Activated naive CD8-positive, alpha-beta T cell treated with anti-CD3 and anti-CD28 coated beads, Interleukin-2, amount 10 ng/mL, durations not matched to agents 7 days and 5 days (primary cell): Measurements from ENCODE around the gene REM1. TPM values are rescaled to one million over a fixed set of nuclear protein-coding genes. Genes with fewer than 3 reads are reported as not detected.
"Not testable (repeated sequence)": the region's sequence is repeated elsewhere in the genome, so short reads cannot be mapped to it uniquely, and the experiment has no call there.

Experiments used
- ATAC-seq: fragments of 150-1000 bp; cut with Tn5 transposase; one replicate; pipeline ENCODE4 v1.10.0; 2021; ENCODE audit warnings: low read depth, moderate library complexity
- POLR2A ChIA-PET: fragments of 350-600 bp; sonication (Branson Sonifier 250); formaldehyde crosslinking; loops from one replicate; lab custom pipeline; 2021; ENCODE audit warnings: antibody characterized with exemption; lab: Charles Lee
- DNase-seq: peaks from one replicate; pipeline ENCODE4 v3.0.0; 2021
- H3K27ac Mint-ChIP-seq: one replicate; pipeline ENCODE4 v1.8.0; 2022; ENCODE audit warnings: mild to moderate bottlenecking, mixed read lengths
- H3K27me3 Mint-ChIP-seq: one replicate; pipeline ENCODE4 v1.8.0; 2022; ENCODE audit warnings: mild to moderate bottlenecking, moderate library complexity, mixed read lengths
- H3K36me3 Mint-ChIP-seq: one replicate; pipeline ENCODE4 v1.8.0; 2021; ENCODE audit warnings: mild to moderate bottlenecking, mixed read lengths
- H3K4me1 Mint-ChIP-seq: one replicate; pipeline ENCODE4 v1.8.0; 2021; ENCODE audit warnings: mixed read lengths
- H3K4me3 Mint-ChIP-seq: one replicate; pipeline ENCODE4 v1.8.0; 2022; ENCODE audit warnings: mild to moderate bottlenecking, moderate library complexity, mixed read lengths
- H3K9me3 Mint-ChIP-seq: one replicate; pipeline ENCODE4 v1.8.0; 2021; ENCODE audit warnings: mixed read lengths
- total RNA-seq, 2 experiments: library from RNA; stranded (reverse); gene quantifications; one replicate each; pipeline ENCODE4 v1.2.3, GENCODE V29; 2021

REM1 gene, protein sequence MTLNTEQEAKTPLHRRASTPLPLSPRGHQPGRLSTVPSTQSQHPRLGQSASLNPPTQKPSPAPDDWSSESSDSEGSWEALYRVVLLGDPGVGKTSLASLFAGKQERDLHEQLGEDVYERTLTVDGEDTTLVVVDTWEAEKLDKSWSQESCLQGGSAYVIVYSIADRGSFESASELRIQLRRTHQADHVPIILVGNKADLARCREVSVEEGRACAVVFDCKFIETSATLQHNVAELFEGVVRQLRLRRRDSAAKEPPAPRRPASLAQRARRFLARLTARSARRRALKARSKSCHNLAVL
- not detected for total RNA-seq

DNA sequence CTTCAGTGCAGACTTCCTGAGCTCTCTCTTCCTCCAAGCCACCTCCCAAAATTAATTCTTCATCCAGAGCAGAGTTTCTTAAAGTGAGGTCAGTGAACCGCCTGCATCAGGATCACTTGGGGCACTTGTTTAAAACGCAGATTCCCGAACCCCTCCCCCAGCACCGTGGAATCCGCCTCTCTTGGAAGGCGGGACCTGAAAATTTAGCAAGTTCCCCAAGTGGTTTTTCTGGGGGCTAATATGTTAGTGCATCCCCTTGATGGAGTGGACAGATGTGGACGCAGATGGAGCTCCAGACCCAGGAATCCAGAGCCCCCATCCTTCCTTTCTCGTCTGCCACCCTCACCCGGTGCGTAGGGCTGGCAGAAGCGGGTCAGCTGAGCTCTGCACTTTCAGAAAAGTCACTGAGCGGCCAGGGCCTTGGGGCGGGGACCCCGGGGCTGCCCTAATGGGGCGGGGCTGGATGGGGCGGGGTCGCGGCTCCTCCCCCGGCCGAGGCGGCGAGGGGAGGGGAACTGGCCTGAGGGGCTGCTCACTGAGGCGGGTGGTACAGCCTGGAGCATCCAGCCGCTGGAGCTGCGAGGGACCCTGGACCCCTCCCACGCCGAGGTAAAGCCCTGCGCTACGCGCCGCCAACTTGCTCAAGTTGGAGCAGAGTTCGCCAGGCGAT, at the start of gene REM1, which contains the start of gene DEFB124:
Gene REM1 (plus strand): TSS at position 531 of the 670 bp plus-strand sequence. CDS start 1,158 bp downstream, outside the sequence.
Gene DEFB124 (minus strand): TSS at position 370 of the 670 bp plus-strand sequence. CDS start 2,114 bp downstream, outside the sequence.
- Mint-ChIP-seq H3K9me3 (peaks cover 2% of the 10 kb centered on the region), H3K27me3 (peaks cover 39% of the 10 kb centered on the region), H3K4me3 (no peak within 1 kb of the TSS), H3K36me3 (peaks cover 2% of the 10 kb centered on the region), H3K4me1 (peaks cover 3% of the 10 kb centered on the region), H3K27ac (no peak within 1 kb of the TSS)
- POLR2A ChIA-PET, result no interaction called here
- ATAC-seq (no peak), DNase-seq (no peak)

DNA sequence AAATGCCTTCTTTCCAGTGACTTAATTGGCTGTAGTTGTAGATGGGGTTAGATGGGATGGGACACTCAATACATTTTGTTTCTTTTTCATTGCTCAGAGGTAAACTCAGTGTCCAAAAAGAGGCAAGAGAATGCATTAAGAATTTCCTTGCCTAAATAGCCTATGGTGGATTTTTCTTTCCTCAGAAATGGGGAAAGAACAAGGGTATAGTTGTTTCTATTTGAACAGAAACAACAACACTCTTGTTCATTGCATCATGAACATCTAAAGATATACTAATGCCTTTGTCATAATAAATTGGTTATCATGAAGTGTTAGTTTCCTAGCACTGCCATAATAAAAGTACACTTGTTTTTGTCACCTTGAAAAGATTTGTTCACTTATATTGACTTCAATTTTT, 49.3 kb upstream of the REM1 start:
- H3K4me1 Mint-ChIP-seq, result no peaks in the 10 kb centered on the region
- ATAC-seq (no peak), DNase-seq (no peak)
- peaks cover 5% of the 10 kb centered on the region for H3K27me3 Mint-ChIP-seq
- H3K9me3 Mint-ChIP-seq, result no peaks in the 10 kb centered on the region
- no peak overlapping the region for H3K27ac Mint-ChIP-seq
- H3K4me3 Mint-ChIP-seq, result no peak overlapping the region
- POLR2A ChIA-PET, result no interaction called here
- no peaks in the 10 kb centered on the region for H3K36me3 Mint-ChIP-seq

DNA sequence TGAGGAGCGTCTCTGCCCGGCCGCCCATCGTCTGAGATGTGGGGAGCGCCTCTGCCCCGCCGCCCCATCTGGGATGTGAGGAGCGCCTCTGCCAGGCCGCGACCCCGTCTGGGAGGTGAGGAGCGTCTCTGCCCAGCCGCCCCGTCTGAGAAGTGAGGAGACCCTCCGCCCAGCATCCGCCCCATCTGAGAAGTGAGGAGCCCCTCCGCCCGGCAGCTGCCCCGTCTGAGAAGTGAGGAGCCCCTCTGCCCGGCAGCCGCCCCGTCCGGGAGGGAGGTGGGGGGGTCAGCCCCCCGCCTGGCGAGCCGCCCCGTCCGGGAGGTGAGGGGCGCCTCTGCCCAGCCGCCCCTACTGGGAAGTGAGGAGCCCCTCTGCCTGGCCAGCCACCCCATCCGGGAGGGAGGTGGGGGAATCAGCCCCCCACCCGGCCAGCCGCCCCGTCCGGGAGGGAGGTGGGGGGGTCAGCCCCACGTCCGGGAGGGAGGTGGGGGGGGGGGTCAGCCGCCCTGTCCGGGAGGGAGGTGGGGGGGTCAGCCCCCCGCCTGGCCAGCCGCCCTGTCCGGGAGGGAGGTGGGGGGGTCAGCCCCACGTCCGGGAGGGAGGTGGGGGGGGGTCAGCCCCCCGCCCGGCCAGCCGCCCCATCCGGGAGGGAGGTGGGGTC, 48.1 kb upstream of the REM1 start:
- H3K27me3 Mint-ChIP-seq, H3K4me3 Mint-ChIP-seq, H3K36me3 Mint-ChIP-seq, DNase-seq, H3K27ac Mint-ChIP-seq, POLR2A ChIA-PET, H3K9me3 Mint-ChIP-seq, ATAC-seq, H3K4me1 Mint-ChIP-seq: not testable (repeated sequence)

DNA sequence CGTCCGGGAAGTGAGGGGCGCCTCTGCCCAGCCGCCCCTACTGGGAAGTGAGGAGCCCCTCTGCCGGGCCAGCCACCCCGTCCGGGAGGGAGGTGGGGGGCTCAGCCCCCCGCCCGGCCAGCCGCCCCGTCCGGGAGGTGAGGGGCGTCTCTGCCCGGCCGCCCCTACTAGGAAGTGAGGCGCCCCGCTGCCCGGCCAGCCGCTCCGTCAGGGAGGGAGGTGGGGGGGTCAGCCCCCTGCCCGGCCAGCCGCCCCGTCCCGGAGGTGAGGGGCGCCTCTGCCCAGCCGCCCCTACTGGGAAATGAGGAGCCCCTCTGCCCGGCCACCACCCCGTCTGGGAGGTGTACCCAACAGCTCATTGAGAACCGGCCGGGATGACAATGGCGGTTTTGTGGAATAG, 47.5 kb upstream of the REM1 start:
- H3K4me1 Mint-ChIP-seq, DNase-seq, H3K27ac Mint-ChIP-seq, ATAC-seq, H3K4me3 Mint-ChIP-seq, H3K36me3 Mint-ChIP-seq, POLR2A ChIA-PET, H3K27me3 Mint-ChIP-seq, H3K9me3 Mint-ChIP-seq: not testable (repeated sequence)

DNA sequence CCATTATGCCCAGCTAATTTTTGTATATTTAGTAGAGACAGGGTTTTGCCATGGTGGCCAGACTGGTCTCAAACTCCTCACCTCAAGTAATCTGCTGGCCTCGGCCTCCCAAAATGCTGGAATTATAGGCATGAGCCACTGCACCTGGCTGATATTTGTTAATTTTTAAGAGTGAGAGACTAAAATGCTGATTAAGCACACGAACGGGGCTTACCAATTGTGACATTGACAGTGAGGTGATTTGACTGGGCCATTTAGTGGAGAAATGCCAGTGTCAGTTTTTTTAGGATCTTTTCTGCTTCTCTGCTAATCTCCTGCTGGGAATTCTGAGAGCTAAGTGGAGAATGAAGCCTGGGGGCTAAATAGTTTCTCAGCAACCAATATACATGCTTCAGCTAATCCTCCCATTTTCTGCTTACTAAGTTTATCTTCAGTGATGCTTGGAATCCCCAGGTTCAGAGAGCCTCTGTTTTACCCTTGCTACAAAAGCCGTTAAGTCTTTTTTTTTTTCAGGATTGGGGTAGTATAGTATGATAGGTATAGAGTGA, 44.4 kb upstream of the REM1 start:
- Mint-ChIP-seq H3K27me3 (peaks cover 7% of the 10 kb centered on the region), H3K4me3 (no peak overlapping the region), H3K9me3 (no peaks in the 10 kb centered on the region), H3K4me1 (no peaks in the 10 kb centered on the region), H3K27ac (no peak overlapping the region), H3K36me3 (no peaks in the 10 kb centered on the region)
- POLR2A ChIA-PET, result no interaction called here
- ATAC-seq (no peak), DNase-seq (no peak)

DNA sequence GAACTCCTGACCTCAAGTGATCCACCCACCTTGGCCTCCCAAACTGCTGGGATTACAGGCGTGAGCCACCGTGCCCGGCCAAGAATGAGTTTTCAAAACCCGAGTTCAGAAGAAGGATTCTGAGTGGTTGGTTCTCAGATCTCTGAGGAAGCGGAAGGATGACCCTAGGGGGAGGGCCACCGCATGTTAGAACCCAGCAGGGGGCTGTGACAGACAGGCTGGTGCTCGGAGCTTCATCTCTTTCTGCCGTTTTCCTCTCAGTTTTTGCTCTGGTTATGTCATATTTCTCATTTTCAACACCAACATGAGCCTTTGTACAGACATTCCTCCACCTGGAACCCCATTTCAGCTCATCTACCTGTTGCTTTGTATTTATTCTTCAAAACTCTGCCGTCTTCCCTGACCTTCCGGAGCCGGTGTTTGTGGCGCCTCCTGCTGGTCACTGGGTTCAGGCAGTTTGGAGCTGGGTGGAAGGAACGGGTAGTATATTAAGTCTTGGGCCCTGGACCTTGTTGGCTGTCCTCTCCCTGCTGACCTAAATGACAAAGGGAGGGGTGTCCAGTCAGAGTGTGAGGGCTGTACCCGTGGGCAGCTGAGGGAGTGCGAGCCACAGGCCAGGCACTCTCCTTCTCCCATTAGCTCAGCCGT, 35.0 kb upstream of the REM1 start, which contains the start of gene DEFB123:
Gene DEFB123 (plus strand): TSS at position 621 of the 648 bp plus-strand sequence. CDS start 67 bp downstream, outside the sequence.
- Mint-ChIP-seq H3K4me3 (no peak within 1 kb of the TSS), H3K27me3 (peaks cover 5% of the 10 kb centered on the region), H3K9me3 (no peaks in the 10 kb centered on the region), H3K36me3 (no peaks in the 10 kb centered on the region), H3K27ac (no peak within 1 kb of the TSS), H3K4me1 (no peaks in the 10 kb centered on the region)
- DNase-seq, result no peak
- ATAC-seq, result no peak
- POLR2A ChIA-PET, result no interaction called here

DNA sequence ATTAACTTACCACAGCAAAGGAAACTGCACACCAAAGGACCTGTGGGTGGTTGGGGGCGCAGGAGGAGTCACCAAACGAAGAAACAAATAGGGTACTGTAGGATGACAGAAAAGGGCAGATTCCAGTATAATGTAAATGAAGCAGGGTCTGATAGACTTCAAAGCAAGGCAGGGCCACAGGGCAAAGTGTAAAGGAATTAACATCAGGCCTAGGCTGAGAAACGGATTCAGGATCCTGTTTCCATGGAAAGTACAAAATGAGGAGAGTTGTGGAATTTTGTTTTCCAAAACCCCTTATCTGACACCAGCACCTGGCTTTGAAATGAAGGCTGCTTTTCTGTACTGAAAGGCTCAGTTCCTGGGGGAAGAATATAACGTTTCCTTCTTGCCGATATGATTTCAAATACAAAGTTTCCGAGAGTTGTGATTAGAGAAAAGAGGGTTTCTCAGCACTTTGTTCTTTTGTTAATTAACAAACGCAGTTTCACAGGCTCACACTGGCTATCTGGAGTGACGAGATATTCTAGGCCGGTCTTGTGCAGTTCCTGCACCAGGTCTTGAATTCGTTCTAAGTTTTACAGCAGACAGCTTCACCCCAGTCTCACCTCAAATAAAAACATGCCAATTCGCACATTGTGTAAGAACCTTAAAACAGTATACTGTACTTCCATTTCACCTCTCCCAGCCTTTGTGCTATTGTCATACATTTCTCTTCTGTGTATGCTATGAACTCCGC, 28.8 kb upstream of the REM1 start:
- ATAC-seq, result no peak
- no peaks in the 10 kb centered on the region for H3K9me3 Mint-ChIP-seq
- no peak overlapping the region for H3K27ac Mint-ChIP-seq
- no peaks in the 10 kb centered on the region for H3K36me3 Mint-ChIP-seq
- H3K4me1 Mint-ChIP-seq, result no peaks in the 10 kb centered on the region
- no peak for DNase-seq
- H3K27me3 Mint-ChIP-seq, result peaks cover 3% of the 10 kb centered on the region
- no peak overlapping the region for H3K4me3 Mint-ChIP-seq
- POLR2A ChIA-PET, result no interaction called here

DNA sequence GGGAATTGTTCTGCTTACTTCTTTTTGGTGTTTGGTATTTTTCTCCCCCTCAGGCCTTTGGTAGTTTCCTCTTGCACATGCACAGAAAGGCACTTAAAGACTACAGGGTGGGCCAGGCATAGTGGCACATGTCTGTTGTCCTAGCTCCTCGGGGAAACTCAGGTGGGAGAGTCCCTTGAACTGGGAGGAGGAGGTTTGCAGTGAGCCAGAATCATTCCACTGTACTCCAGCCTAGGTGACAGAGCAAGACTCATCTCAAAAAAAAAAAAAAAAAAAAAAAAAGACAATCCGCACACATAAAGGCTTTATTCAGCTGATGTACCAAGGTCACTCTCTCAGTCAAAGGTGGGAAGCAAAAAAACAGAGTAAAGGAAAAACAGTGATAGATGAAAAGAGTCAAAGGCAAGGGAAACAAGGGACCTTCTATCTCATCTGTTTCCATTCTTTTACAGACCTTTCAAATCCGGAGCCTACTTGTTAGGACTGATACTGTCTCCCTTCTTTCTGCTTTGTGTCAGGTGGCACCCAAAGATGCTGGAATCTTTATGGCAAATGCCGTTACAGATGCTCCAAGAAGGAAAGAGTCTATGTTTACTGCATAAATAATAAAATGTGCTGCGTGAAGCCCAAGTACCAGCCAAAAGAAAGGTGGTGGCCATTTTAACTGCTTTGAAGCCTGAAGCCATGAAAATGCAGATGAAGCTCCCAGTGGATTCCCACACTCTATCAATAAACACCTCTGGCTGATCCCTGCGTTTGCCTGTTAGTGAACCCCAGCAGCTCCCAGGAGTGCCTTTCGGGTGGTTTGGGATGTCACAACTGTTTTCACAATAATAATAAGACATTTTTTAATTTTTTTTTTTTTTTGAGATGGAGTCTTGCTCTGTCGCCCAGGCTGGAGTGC, 25.3 kb upstream of the REM1 start:
- H3K4me3 Mint-ChIP-seq, result no peak overlapping the region
- H3K4me1 Mint-ChIP-seq, result no peaks in the 10 kb centered on the region
- ATAC-seq (no peak), DNase-seq (no peak)
- POLR2A ChIA-PET, result no interaction called here
- H3K27me3 Mint-ChIP-seq, result peaks cover 5% of the 10 kb centered on the region
- H3K27ac Mint-ChIP-seq, result no peak overlapping the region
- H3K9me3 Mint-ChIP-seq, result no peaks in the 10 kb centered on the region
- no peaks in the 10 kb centered on the region for H3K36me3 Mint-ChIP-seq

DNA sequence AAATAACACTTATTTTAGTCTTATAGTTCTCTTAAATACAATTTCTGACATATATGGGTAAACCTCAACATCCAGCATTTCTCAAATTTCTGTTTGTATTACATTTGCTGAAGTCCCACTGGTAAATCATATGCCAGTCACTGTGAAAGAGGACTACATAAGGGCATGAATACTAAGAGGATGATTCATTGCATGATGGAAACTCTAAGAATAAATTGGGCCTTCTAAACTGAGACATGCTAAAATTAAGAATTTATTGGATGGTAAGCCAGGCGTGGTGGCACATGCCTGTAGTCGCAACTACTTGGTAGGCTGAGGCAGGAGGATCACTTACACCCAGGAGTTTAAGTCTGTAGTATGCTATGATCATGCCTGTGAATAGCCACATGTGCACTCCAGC, 22.5 kb upstream of the REM1 start:
- H3K36me3 Mint-ChIP-seq, result no peaks in the 10 kb centered on the region
- no peak overlapping the region for H3K27ac Mint-ChIP-seq
- no peaks in the 10 kb centered on the region for H3K9me3 Mint-ChIP-seq
- no peak for DNase-seq
- POLR2A ChIA-PET, result no interaction called here
- ATAC-seq, result no peak
- no peaks in the 10 kb centered on the region for H3K4me1 Mint-ChIP-seq
- H3K27me3 Mint-ChIP-seq, result peaks cover 9% of the 10 kb centered on the region
- no peak overlapping the region for H3K4me3 Mint-ChIP-seq

DNA sequence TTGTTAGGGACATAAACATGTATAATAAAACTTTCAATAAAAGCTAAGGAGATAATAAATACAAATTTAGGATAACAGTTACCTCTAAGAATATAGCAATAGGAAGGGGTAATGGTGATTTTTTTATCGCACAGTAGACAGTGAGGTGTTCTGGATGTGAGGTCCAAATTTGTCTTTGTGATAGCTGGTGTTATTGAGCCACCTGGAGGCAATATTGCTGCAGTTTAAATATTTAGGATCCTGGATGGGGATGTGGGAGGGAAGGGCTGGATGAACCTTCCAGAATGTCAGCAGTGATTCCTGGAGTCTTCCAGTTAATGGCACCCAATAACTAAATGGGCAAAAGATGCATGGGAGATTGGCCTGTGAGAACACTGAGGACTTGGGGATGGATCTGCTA, 20.7 kb upstream of the REM1 start:
- H3K4me3 Mint-ChIP-seq, result no peak overlapping the region
- ATAC-seq (no peak), DNase-seq (no peak)
- POLR2A ChIA-PET, result no interaction called here
- H3K4me1 Mint-ChIP-seq, result no peaks in the 10 kb centered on the region
- H3K9me3 Mint-ChIP-seq, result no peaks in the 10 kb centered on the region
- no peaks in the 10 kb centered on the region for H3K36me3 Mint-ChIP-seq
- no peak overlapping the region for H3K27ac Mint-ChIP-seq
- peaks cover 16% of the 10 kb centered on the region for H3K27me3 Mint-ChIP-seq

DNA sequence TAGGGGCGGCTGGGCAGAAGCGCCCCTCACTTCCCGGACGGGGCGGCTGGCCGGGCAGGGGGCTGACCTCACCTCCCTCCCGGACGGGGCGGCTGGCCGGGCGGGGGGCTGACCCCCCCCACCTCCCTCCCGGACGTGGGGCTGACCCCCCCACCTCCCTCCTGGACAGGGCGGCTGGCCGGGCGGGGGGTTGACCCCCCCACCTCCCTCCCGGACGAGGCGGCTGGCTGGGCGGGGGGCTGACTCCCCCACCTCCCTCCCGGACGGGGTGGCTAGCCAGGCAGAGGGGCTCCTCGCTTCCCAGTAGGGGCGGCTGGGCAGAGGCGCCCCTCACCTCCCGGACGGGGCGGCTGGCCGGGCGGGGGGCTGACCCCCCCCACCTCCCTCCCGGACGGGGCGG, 4.1 kb upstream of the REM1 start:
- H3K9me3 Mint-ChIP-seq, DNase-seq, H3K4me3 Mint-ChIP-seq, H3K4me1 Mint-ChIP-seq, H3K36me3 Mint-ChIP-seq, POLR2A ChIA-PET, ATAC-seq, H3K27ac Mint-ChIP-seq: not testable (repeated sequence)
- peaks cover 26% of the 10 kb centered on the region for H3K27me3 Mint-ChIP-seq
